Lung (tissue), 12 donors: Measurements from ENCODE around the gene RPS6KA1. TPM values are rescaled to one million over a fixed set of nuclear protein-coding genes. Genes with fewer than 3 reads are reported as not detected.

ENCODE experiments used
- ATAC-seq: fragments of 200-7000 bp; cut with Tn5 transposase; one replicate; pipeline ENCODE4 v1.9.1; 2020; ENCODE audit warnings: moderate number of reproducible peaks; ENCODE audit not compliant: insufficient read depth, low FRiP score
- DNase-seq, 3 donors: peaks; one replicate each; pipeline ENCODE4 v3.0.0-alpha.2; 2013 to 2017
- H3K27ac ChIP-seq, 2 donors: one replicate each; pipeline ENCODE4 v1.5.1; 2013; ENCODE audit warnings: mild to moderate bottlenecking in 2 of 2, moderate library complexity in 2 of 2, control low read depth in 1 of 2, inconsistent platforms in 1 of 2, low read depth in 1 of 2, low read length in 1 of 2
- H3K27me3 ChIP-seq, 3 donors: one replicate each; pipeline ENCODE4 v1.5.1; 2013; ENCODE audit warnings: low read length in 2 of 3; ENCODE audit not compliant: control insufficient read depth in 3 of 3, insufficient read depth in 3 of 3
- H3K36me3 ChIP-seq, 4 donors: one replicate each; pipeline ENCODE4 v1.5.1; 2013; ENCODE audit warnings: low read length in 4 of 4, mild to moderate bottlenecking in 1 of 4, moderate library complexity in 1 of 4; ENCODE audit not compliant: control insufficient read depth in 4 of 4, insufficient read depth in 4 of 4
- H3K4me1 ChIP-seq, 5 donors: one replicate each; pipeline ENCODE4 v1.5.1; 2013; ENCODE audit warnings: low read length in 5 of 5, mild to moderate bottlenecking in 2 of 5, moderate library complexity in 1 of 5; ENCODE audit not compliant: control insufficient read depth in 5 of 5, insufficient read depth in 5 of 5
- H3K4me3 ChIP-seq: one replicate; pipeline ENCODE4 v1.5.1; 2013; ENCODE audit warnings: mild to moderate bottlenecking, control low read depth, moderate library complexity
- H3K9ac ChIP-seq, 2 donors: one replicate each; pipeline ENCODE4 v1.5.1; 2013; ENCODE audit warnings: low read length in 2 of 2, control low read depth in 1 of 2; ENCODE audit not compliant: insufficient read depth in 1 of 2
- H3K9me3 ChIP-seq, 4 donors: one replicate each; pipeline ENCODE4 v1.5.1; 2013; ENCODE audit warnings: low read length in 3 of 4, mild to moderate bottlenecking in 1 of 4, moderate library complexity in 1 of 4; ENCODE audit not compliant: control insufficient read depth in 4 of 4, insufficient read depth in 3 of 4
- CTCF ChIP-seq: IDR thresholded peaks from 2 replicates; pipeline ENCODE4 v1.5.1; 2012; ENCODE audit warnings: mild to moderate bottlenecking; ENCODE audit errors: control extremely low read depth, extremely low read depth
- WGBS, 2 donors: extraction: QIAGEN DNeasy Blood & Tissue Kit; methylation state at CpG; one replicate each; pipeline ENCODE4 v1.1.7; 2013; 5-methylcytosine and 5-hydroxymethylcytosine counted together
- polyA plus RNA-seq, 2 donors: library from polyadenylated mRNA; stranded (reverse); fragments of 200-250 nt; gene quantifications; one replicate each; pipeline ENCODE4 v1.2.1, GENCODE V29; 2013
- total RNA-seq, 2 donors: library from RNA; depleted of rRNA in 1 of 2; stranded (reverse); fragments of >200 nt in 1 of 2; gene quantifications; one replicate each; pipeline ENCODE4 v1.2.1, GENCODE V29; 2014 to 2021
- donor health status: control.
- donor health status: control.
- donor health status: Bipolar disorder and iron deficiency.
- donor health status: healthy.
- donor health status: DM: yes; HTN: yes; CAD: no.

The RPS6KA1 gene
- total and polyA plus RNA-seq, 4 donors, result 58.6 to 109 (median 81.7) TPM

- 1 to 5% methylated on average over 2 of the region's 2 CpGs for WGBS, 2 donors
- Histone ChIP-seq H3K9me3 (no peaks in the 10 kb centered on the region), H3K27me3 (no peaks in the 10 kb centered on the region), H3K4me3 (no peak overlapping the region), H3K36me3 (no peaks in the 10 kb centered on the region), H3K4me1 (no peaks in the 10 kb centered on the region), H3K27ac (no peak overlapping the region), H3K9ac (no peak overlapping the region)
- DNase-seq (peak in 2 of 3 donors; percentile 70 to 75), ATAC-seq (no peak)
- peak; percentile 57 for TF ChIP-seq CTCF
These were observed 68.1 kb downstream of the RPS6KA1 start for GRCh38 chr1:26597629-26598039.

DNA sequence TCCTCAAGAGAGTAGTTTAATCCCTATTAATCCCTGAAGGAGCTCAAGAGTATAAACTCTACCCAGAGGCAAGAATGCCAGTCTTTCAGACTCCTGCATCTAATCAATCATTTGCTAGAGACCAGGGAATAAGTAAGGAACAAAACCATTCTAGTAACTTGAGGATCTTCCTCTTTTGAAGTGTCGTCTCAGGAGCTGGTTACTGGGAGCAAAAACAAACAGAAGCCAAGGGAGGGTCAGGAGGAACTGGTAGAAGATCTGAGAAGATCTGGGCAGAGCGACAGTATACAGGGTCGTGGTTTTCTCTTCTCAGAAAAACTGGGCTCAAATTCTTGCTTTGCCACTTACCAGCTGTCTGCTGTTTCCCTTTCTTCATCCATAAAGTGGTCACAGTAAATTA lies 69.3 kb downstream of the RPS6KA1 start:
- Histone ChIP-seq H3K4me3 (no peak overlapping the region), H3K27me3 (no peaks in the 10 kb centered on the region), H3K9ac (no peak overlapping the region), H3K4me1 (no peaks in the 10 kb centered on the region), H3K27ac (no peak overlapping the region), H3K9me3 (no peaks in the 10 kb centered on the region), H3K36me3 (no peaks in the 10 kb centered on the region)
- 17 to 30% methylated on average over 3 of the region's 3 CpGs for WGBS, 2 donors
- DNase-seq, result no peak
- no peak for ATAC-seq
- no peak for TF ChIP-seq CTCF

DNA sequence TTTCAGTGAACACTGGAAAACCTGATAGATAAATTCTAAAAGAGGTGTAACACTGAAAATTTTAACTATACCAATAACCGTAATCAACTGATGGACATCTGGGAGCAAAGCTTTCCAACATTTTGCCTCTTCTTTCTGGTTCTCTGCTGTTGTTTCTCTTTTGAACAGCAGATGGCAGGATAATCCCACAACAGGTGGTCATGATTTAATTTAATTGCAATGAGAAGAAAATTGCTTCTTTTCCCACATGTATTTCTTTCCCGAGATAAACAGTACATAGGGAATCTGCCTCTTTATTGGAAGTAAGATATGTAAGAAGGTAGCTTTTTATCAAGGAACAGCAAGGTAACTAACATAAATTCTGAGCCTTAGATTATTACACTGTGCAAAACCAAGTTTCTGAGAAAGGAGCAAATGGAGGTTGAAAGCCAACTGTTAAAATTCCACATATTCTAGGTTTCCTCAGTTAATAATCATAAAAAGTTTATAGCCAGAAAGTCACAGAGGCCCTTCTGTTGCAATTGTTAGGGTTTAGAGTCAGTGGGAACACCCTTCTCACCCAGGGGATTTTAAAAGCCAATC lies 72.9 kb downstream of the RPS6KA1 start:
- Histone ChIP-seq H3K4me3 (no peak overlapping the region), H3K27me3 (no peaks in the 10 kb centered on the region), H3K9me3 (no peaks in the 10 kb centered on the region), H3K4me1 (no peaks in the 10 kb centered on the region), H3K27ac (no peak overlapping the region), H3K9ac (no peak overlapping the region), H3K36me3 (no peaks in the 10 kb centered on the region)
- DNase-seq (peak; percentile 31 to 86 (median 86)), ATAC-seq (peak; percentile 62)
- WGBS, 2 donors, result 0 to 2% methylated on average over 2 of the region's 2 CpGs
- TF ChIP-seq CTCF, result peak; percentile 89

DNA sequence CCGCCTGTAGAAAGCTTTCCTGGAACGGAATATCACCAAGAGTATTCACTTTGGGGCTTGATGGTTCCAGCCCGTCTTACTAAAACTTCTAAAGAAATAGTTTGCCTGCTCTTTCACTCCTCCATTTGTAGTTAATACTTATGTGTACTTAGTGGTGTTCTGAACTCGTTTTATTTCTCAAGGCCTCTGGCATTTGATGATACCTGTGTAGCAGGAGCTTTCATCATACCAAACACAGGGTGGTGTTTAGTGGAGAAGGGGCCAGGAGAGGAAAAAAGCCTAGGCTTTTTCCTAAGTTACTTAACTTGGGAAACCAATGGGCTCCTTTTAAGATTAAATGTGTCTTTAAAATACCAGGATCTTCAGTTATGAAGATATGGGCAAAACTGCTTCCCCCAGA lies 74.3 kb downstream of the RPS6KA1 start:
- Histone ChIP-seq H3K9me3 (no peaks in the 10 kb centered on the region), H3K9ac (no peak overlapping the region), H3K4me3 (no peak overlapping the region), H3K4me1 (no peaks in the 10 kb centered on the region), H3K27ac (no peak overlapping the region), H3K27me3 (no peaks in the 10 kb centered on the region), H3K36me3 (no peaks in the 10 kb centered on the region)
- 73 to 84% methylated on average over 4 of the region's 4 CpGs for WGBS, 2 donors
- TF ChIP-seq CTCF, result no peak
- ATAC-seq, result no peak
- DNase-seq, result no peak
